CD4-positive, alpha-beta T cell (primary cell): ENCODE measurements around the gene FILIP1. TPM values are rescaled to one million over a fixed set of nuclear protein-coding genes. Genes with fewer than 3 reads are reported as not detected.

Experiments
- ATAC-seq: fragments of 200-7000 bp; cut with Tn5 transposase; one replicate; pipeline ENCODE4 v1.10.0; 2022; ENCODE audit warnings: mild to moderate bottlenecking; ENCODE audit not compliant: poor library complexity
- CTCF ChIA-PET: fragments of 350-600 bp; sonication (Branson Sonifier 250); formaldehyde crosslinking; loops from one replicate; lab custom pipeline; 2021; ENCODE audit warnings: antibody characterized with exemption, inconsistent platforms; lab: Charles Lee
- POLR2A ChIA-PET: fragments of 350-600 bp; sonication (Branson Sonifier 250); formaldehyde crosslinking; loops from one replicate; lab custom pipeline; 2021; ENCODE audit warnings: antibody characterized with exemption, inconsistent platforms; lab: Charles Lee
- DNase-seq, 14 experiments: peaks; one replicate each; pipeline ENCODE4 v3.0.0-alpha.2; 2013 to 2020; ENCODE audit warnings: mixed read lengths in 2 of 14
- H3K27ac ChIP-seq, 2 donors: one replicate each; pipeline versions ENCODE4 v1.5.1 to v1.7.0; 2013; ENCODE audit warnings: low read length in 2 of 2, low read depth in 1 of 2, mild to moderate bottlenecking in 1 of 2
- H3K27me3 ChIP-seq, 2 experiments: 1 replicate in 1 of 2; 2 replicates in 1 of 2; pipeline versions ENCODE4 v1.6.1 to v1.7.0; 2013; ENCODE audit warnings: low read length in 2 of 2, control low read depth in 1 of 2, mild to moderate bottlenecking in 1 of 2, moderate library complexity in 1 of 2; ENCODE audit not compliant: insufficient read depth in 2 of 2, control insufficient read depth in 1 of 2
- H3K36me3 ChIP-seq: one replicate; pipeline ENCODE4 v1.6.1; 2013; ENCODE audit warnings: low read length, control low read depth; ENCODE audit not compliant: insufficient read depth
- H3K4me1 ChIP-seq: one replicate; pipeline ENCODE4 v1.6.1; 2013; ENCODE audit warnings: low read length, control low read depth; ENCODE audit not compliant: insufficient read depth
- H3K4me3 ChIP-seq: one replicate; pipeline ENCODE4 v1.5.1; 2013; ENCODE audit warnings: mild to moderate bottlenecking, low read length, moderate library complexity
- H3K9me3 ChIP-seq, 2 experiments: 1 replicate in 1 of 2; 2 replicates in 1 of 2; pipeline versions ENCODE4 v1.6.1 to v1.7.0; 2013; ENCODE audit warnings: low read length in 2 of 2, mild to moderate bottlenecking in 2 of 2, control low read depth in 1 of 2, moderate library complexity in 1 of 2; ENCODE audit not compliant: control insufficient read depth in 1 of 2, insufficient read depth in 1 of 2
- H3K27ac Mint-ChIP-seq: one replicate; pipeline ENCODE4 v1.8.0; 2020; ENCODE audit warnings: mixed read lengths
- H3K27me3 Mint-ChIP-seq: one replicate; pipeline ENCODE4 v1.8.0; 2021; ENCODE audit warnings: mixed read lengths
- H3K36me3 Mint-ChIP-seq: one replicate; pipeline ENCODE4 v1.8.0; 2021; ENCODE audit warnings: low read depth, mixed read lengths
- H3K4me1 Mint-ChIP-seq: one replicate; pipeline ENCODE4 v1.8.0; 2021; ENCODE audit warnings: low read depth, mixed read lengths
- H3K4me3 Mint-ChIP-seq: one replicate; pipeline ENCODE4 v1.8.0; 2020; ENCODE audit warnings: mild to moderate bottlenecking, mixed read lengths
- H3K9me3 Mint-ChIP-seq: one replicate; pipeline ENCODE4 v1.8.0; 2020; ENCODE audit warnings: mixed read lengths
- intact Hi-C, 2 experiments: fragments of 100-400 bp; cut with DNase I in 1 of 2; cut with micrococcal nuclease in 1 of 2; formaldehyde crosslinking; loops; one replicate each; pipeline versions ENCODE4 v1.15.1 to v1.9.0; 2023 to 2025; cut with DNase I, micrococcal nuclease
- total RNA-seq, 174 experiments: library from RNA in 2 of 174; stranded (reverse) in 2 of 174; gene quantifications; one replicate each; pipeline ENCODE4 v1.2.3 and lab custom pipeline; 2021 to 2026
- TF ChIP-seq, protein P1 (sequence below): fragments of 200-600 bp; IDR thresholded peaks from one replicate; pipeline ENCODE4 v1.8.0; 2022; ENCODE audit warnings: antibody characterized with exemption, mild to moderate bottlenecking

The FILIP1 gene
- total RNA-seq, 2 experiments from 2014 or later, result 0.06 TPM; not detected in 1

DNA sequence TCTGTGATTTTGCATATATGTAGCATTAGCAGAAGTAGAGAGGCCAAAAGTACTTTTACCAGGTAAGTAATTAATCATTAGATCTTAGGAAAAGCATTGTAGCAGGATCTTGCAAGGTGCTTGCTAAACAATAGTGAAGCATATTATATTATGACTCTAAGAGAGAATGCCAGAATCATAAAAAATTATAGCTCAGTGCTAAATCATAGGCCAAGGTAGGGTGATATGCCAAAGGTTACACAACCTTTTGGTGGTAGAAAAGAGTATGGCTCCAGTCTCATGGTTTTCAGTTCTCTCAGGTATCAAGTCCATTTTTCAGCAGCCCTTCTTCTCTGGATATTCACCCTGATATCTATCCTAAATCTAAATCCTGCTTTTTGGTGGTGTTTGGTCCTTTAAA, 192.1 kb downstream of the FILIP1 start:
- H3K4me3 ChIP-seq, result no peak overlapping the region
- H3K9me3 ChIP-seq, result no peaks in the 10 kb centered on the region
- TF ChIP-seq, protein P1, sequence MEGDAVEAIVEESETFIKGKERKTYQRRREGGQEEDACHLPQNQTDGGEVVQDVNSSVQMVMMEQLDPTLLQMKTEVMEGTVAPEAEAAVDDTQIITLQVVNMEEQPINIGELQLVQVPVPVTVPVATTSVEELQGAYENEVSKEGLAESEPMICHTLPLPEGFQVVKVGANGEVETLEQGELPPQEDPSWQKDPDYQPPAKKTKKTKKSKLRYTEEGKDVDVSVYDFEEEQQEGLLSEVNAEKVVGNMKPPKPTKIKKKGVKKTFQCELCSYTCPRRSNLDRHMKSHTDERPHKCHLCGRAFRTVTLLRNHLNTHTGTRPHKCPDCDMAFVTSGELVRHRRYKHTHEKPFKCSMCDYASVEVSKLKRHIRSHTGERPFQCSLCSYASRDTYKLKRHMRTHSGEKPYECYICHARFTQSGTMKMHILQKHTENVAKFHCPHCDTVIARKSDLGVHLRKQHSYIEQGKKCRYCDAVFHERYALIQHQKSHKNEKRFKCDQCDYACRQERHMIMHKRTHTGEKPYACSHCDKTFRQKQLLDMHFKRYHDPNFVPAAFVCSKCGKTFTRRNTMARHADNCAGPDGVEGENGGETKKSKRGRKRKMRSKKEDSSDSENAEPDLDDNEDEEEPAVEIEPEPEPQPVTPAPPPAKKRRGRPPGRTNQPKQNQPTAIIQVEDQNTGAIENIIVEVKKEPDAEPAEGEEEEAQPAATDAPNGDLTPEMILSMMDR, result no peak
- Mint-ChIP-seq H3K4me1 (peaks cover 7% of the 10 kb centered on the region), H3K27me3 (peaks cover 7% of the 10 kb centered on the region), H3K9me3 (no peaks in the 10 kb centered on the region), H3K27ac (no peak overlapping the region), H3K36me3 (no peaks in the 10 kb centered on the region), H3K4me3 (no peak overlapping the region)
- no peaks in the 10 kb centered on the region for H3K36me3 ChIP-seq
- no peak overlapping the region for H3K27ac ChIP-seq
- intact Hi-C loops, result no loop called here
- DNase-seq (no peak), ATAC-seq (no peak)
- POLR2A ChIA-PET, result no interaction called here
- no peaks in the 10 kb centered on the region for H3K4me1 ChIP-seq
- CTCF ChIA-PET, result no interaction called here
- no peaks in the 10 kb centered on the region for H3K27me3 ChIP-seq

DNA sequence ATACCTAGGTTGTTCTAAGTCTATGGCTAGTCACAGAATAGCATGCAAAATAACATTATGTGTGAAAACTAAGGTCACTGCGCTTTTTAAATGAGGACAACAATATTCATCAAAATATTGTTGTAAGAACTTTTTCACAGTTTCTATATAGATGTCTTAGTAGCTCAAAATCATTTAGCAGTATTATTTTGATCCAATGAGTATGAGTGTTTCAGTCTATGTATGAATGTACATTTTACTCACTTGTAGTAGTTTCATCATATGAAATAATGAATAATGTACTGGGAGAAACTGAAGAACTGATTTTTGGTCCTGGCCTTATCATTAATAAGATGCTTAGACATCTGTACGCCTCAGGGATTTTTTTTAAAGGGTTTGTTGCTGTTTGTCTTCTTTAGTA, 192.5 kb downstream of the FILIP1 start:
- peaks cover 4% of the 10 kb centered on the region for H3K4me1 Mint-ChIP-seq
- peaks cover 4% of the 10 kb centered on the region for H3K27me3 Mint-ChIP-seq
- H3K27ac Mint-ChIP-seq, result no peak overlapping the region
- H3K9me3 ChIP-seq, result no peaks in the 10 kb centered on the region
- ChIA-PET POLR2A (no interaction called here), CTCF (interaction anchor here (0.9 kb wide), 1 partner anchor 35 kb away, joined by 3 read pairs; no protein-coding TSS in a partner anchor)
- no peaks in the 10 kb centered on the region for H3K36me3 ChIP-seq
- no peak overlapping the region for H3K4me3 Mint-ChIP-seq
- no peak overlapping the region for H3K27ac ChIP-seq
- no peak overlapping the region for H3K4me3 ChIP-seq
- no peak for DNase-seq
- H3K9me3 Mint-ChIP-seq, result no peaks in the 10 kb centered on the region
- intact Hi-C loops, result no loop called here
- ATAC-seq, result no peak
- no peaks in the 10 kb centered on the region for H3K27me3 ChIP-seq
- no peaks in the 10 kb centered on the region for H3K36me3 Mint-ChIP-seq
- no peaks in the 10 kb centered on the region for H3K4me1 ChIP-seq
- TF ChIP-seq, protein P1, result no peak

DNA sequence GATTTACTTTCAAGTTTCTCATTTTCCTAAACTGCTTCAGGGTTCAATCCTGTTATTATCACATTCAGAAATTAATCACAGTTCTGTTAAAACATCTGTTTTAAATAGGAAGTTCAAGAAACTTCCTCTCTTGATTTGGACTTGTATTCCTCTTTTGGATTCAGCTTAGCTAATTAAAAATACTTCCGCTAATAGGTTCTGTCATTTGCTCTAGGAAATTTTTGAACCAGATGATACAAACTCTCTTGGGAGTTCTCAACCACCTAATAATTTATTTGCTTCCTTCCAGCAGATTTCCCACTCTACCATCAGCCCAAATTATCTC, 193.1 kb downstream of the FILIP1 start:
- no peak for DNase-seq
- Mint-ChIP-seq H3K4me1 (no peaks in the 10 kb centered on the region), H3K27me3 (no peaks in the 10 kb centered on the region), H3K9me3 (no peaks in the 10 kb centered on the region), H3K36me3 (no peaks in the 10 kb centered on the region), H3K4me3 (no peak overlapping the region), H3K27ac (no peak overlapping the region)
- Histone ChIP-seq H3K4me1 (no peaks in the 10 kb centered on the region), H3K9me3 (no peaks in the 10 kb centered on the region), H3K4me3 (no peak overlapping the region), H3K27me3 (no peaks in the 10 kb centered on the region), H3K27ac (no peak overlapping the region), H3K36me3 (no peaks in the 10 kb centered on the region)
- no peak for ATAC-seq
- intact Hi-C loops, result no loop called here
- ChIA-PET POLR2A (no interaction called here), CTCF (interaction anchor here (0.9 kb wide), 1 partner anchor 34 kb away, joined by 3 read pairs; no protein-coding TSS in a partner anchor)
- TF ChIP-seq, protein P1, result no peak
